CD4-positive, alpha-beta T cell (primary cell): ENCODE measurements around the gene EGFL8. TPM values are rescaled to one million over a fixed set of nuclear protein-coding genes. Genes with fewer than 3 reads are reported as not detected.
A peak's percentile ranks its signal among the peaks of the same experiment; 100 is the strongest.
"Not testable (repeated sequence)": the region's sequence is repeated elsewhere in the genome, so short reads cannot be mapped to it uniquely, and the experiment has no call there.

Experiments used
- ATAC-seq: fragments of 200-7000 bp; cut with Tn5 transposase; one replicate; pipeline ENCODE4 v1.10.0; 2022; ENCODE audit warnings: mild to moderate bottlenecking; ENCODE audit not compliant: poor library complexity
- CTCF ChIA-PET: fragments of 350-600 bp; sonication (Branson Sonifier 250); formaldehyde crosslinking; loops from one replicate; lab custom pipeline; 2021; ENCODE audit warnings: antibody characterized with exemption, inconsistent platforms; lab: Charles Lee
- POLR2A ChIA-PET: fragments of 350-600 bp; sonication (Branson Sonifier 250); formaldehyde crosslinking; loops from one replicate; lab custom pipeline; 2021; ENCODE audit warnings: antibody characterized with exemption, inconsistent platforms; lab: Charles Lee
- DNase-seq, 14 experiments: peaks; one replicate each; pipeline ENCODE4 v3.0.0-alpha.2; 2013 to 2020; ENCODE audit warnings: mixed read lengths in 2 of 14
- H3K27ac ChIP-seq, 2 donors: one replicate each; pipeline versions ENCODE4 v1.5.1 to v1.7.0; 2013; ENCODE audit warnings: low read length in 2 of 2, low read depth in 1 of 2, mild to moderate bottlenecking in 1 of 2
- H3K27me3 ChIP-seq, 2 experiments: 1 replicate in 1 of 2; 2 replicates in 1 of 2; pipeline versions ENCODE4 v1.6.1 to v1.7.0; 2013; ENCODE audit warnings: low read length in 2 of 2, control low read depth in 1 of 2, mild to moderate bottlenecking in 1 of 2, moderate library complexity in 1 of 2; ENCODE audit not compliant: insufficient read depth in 2 of 2, control insufficient read depth in 1 of 2
- H3K36me3 ChIP-seq: one replicate; pipeline ENCODE4 v1.6.1; 2013; ENCODE audit warnings: low read length, control low read depth; ENCODE audit not compliant: insufficient read depth
- H3K4me1 ChIP-seq: one replicate; pipeline ENCODE4 v1.6.1; 2013; ENCODE audit warnings: low read length, control low read depth; ENCODE audit not compliant: insufficient read depth
- H3K4me3 ChIP-seq: one replicate; pipeline ENCODE4 v1.5.1; 2013; ENCODE audit warnings: mild to moderate bottlenecking, low read length, moderate library complexity
- H3K9me3 ChIP-seq, 2 experiments: 1 replicate in 1 of 2; 2 replicates in 1 of 2; pipeline versions ENCODE4 v1.6.1 to v1.7.0; 2013; ENCODE audit warnings: low read length in 2 of 2, mild to moderate bottlenecking in 2 of 2, control low read depth in 1 of 2, moderate library complexity in 1 of 2; ENCODE audit not compliant: control insufficient read depth in 1 of 2, insufficient read depth in 1 of 2
- H3K27ac Mint-ChIP-seq: one replicate; pipeline ENCODE4 v1.8.0; 2020; ENCODE audit warnings: mixed read lengths
- H3K27me3 Mint-ChIP-seq: one replicate; pipeline ENCODE4 v1.8.0; 2021; ENCODE audit warnings: mixed read lengths
- H3K36me3 Mint-ChIP-seq: one replicate; pipeline ENCODE4 v1.8.0; 2021; ENCODE audit warnings: low read depth, mixed read lengths
- H3K4me1 Mint-ChIP-seq: one replicate; pipeline ENCODE4 v1.8.0; 2021; ENCODE audit warnings: low read depth, mixed read lengths
- H3K4me3 Mint-ChIP-seq: one replicate; pipeline ENCODE4 v1.8.0; 2020; ENCODE audit warnings: mild to moderate bottlenecking, mixed read lengths
- H3K9me3 Mint-ChIP-seq: one replicate; pipeline ENCODE4 v1.8.0; 2020; ENCODE audit warnings: mixed read lengths
- intact Hi-C, 2 experiments: fragments of 100-400 bp; cut with DNase I in 1 of 2; cut with micrococcal nuclease in 1 of 2; formaldehyde crosslinking; loops; one replicate each; pipeline versions ENCODE4 v1.15.1 to v1.9.0; 2023 to 2025; cut with DNase I, micrococcal nuclease
- total RNA-seq, 174 experiments: library from RNA in 2 of 174; stranded (reverse) in 2 of 174; gene quantifications; one replicate each; pipeline ENCODE4 v1.2.3 and lab custom pipeline; 2021 to 2026
- TF ChIP-seq, protein P1 (sequence below): fragments of 200-600 bp; IDR thresholded peaks from one replicate; pipeline ENCODE4 v1.8.0; 2022; ENCODE audit warnings: antibody characterized with exemption, mild to moderate bottlenecking

EGFL8 gene
- total RNA-seq, 2 experiments from 2014 or later: 13.1 to 13.8 TPM

GRCh38 chr6:32190911-32191677 lies 26.7 kb downstream of the EGFL8 start:
- DNase-seq (peak in 1 of 14 experiments; percentile 33), ATAC-seq (no peak)
- Mint-ChIP-seq H3K27me3 (no peaks in the 10 kb centered on the region), H3K4me3 (peak overlapping the region; percentile 99), H3K9me3 (no peaks in the 10 kb centered on the region), H3K27ac (peak overlapping the region; percentile 96), H3K4me1 (peaks cover 70% of the 10 kb centered on the region), H3K36me3 (peaks cover 72% of the 10 kb centered on the region)
- peaks cover 37% of the 10 kb centered on the region for H3K36me3 ChIP-seq
- H3K9me3 ChIP-seq: no peaks in the 10 kb centered on the region
- peaks cover 74% of the 10 kb centered on the region for H3K4me1 ChIP-seq
- H3K4me3 ChIP-seq: peak overlapping the region; percentile 96
- H3K27ac ChIP-seq: peak overlapping the region; percentile 93
- TF ChIP-seq, protein P1, sequence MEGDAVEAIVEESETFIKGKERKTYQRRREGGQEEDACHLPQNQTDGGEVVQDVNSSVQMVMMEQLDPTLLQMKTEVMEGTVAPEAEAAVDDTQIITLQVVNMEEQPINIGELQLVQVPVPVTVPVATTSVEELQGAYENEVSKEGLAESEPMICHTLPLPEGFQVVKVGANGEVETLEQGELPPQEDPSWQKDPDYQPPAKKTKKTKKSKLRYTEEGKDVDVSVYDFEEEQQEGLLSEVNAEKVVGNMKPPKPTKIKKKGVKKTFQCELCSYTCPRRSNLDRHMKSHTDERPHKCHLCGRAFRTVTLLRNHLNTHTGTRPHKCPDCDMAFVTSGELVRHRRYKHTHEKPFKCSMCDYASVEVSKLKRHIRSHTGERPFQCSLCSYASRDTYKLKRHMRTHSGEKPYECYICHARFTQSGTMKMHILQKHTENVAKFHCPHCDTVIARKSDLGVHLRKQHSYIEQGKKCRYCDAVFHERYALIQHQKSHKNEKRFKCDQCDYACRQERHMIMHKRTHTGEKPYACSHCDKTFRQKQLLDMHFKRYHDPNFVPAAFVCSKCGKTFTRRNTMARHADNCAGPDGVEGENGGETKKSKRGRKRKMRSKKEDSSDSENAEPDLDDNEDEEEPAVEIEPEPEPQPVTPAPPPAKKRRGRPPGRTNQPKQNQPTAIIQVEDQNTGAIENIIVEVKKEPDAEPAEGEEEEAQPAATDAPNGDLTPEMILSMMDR: no peak
- intact Hi-C loops: loop anchor here (1.0 to 10.0 kb wide), 6 partner anchors 13 to 1976 kb away; partner anchors contain the start of genes AGPAT1 (in 1 of the 2), C6orf47 (in 1 of the 2), CSNK2B (in 1 of the 2) and EHMT2 (in 1 of the 2)
- ChIA-PET CTCF (no interaction called here), POLR2A (interaction anchor here (0.8 to 12.1 kb wide), 7 partner anchors 12 to 780 kb away, joined by 3 to 242 read pairs (median 8); partner anchors contain the start of genes AGPAT1, ATF6B, FKBPL and PSMB9)
- no peaks in the 10 kb centered on the region for H3K27me3 ChIP-seq

GRCh38 chr6:32191696-32192607 lies 27.6 kb downstream of the EGFL8 start:
- intact Hi-C loops: loop anchor here (1.0 to 10.0 kb wide), 6 partner anchors 16 to 1977 kb away; partner anchors contain the start of genes AGPAT1 (in 1 of the 2), C6orf47 (in 1 of the 2), CSNK2B (in 1 of the 2) and EHMT2 (in 1 of the 2)
- no peaks in the 10 kb centered on the region for H3K9me3 ChIP-seq
- TF ChIP-seq, protein P1: no peak
- peaks cover 74% of the 10 kb centered on the region for H3K4me1 ChIP-seq
- H3K36me3 ChIP-seq: peaks cover 29% of the 10 kb centered on the region
- H3K4me1 Mint-ChIP-seq: peaks cover 70% of the 10 kb centered on the region
- peak overlapping the region; percentile 96 for H3K27ac Mint-ChIP-seq
- H3K27ac ChIP-seq: peak overlapping the region; percentile 93
- H3K4me3 Mint-ChIP-seq: peak overlapping the region; percentile 99
- H3K4me3 ChIP-seq: peak overlapping the region; percentile 96
- ChIA-PET CTCF (no interaction called here), POLR2A (interaction anchor here (0.5 to 12.1 kb wide), 15 partner anchors 13 to 1576 kb away, joined by 3 to 242 read pairs (median 5); partner anchors contain the start of genes AGPAT1, ATF6B, DXO and EGFL8)
- H3K27me3 ChIP-seq: no peaks in the 10 kb centered on the region
- peaks cover 63% of the 10 kb centered on the region for H3K36me3 Mint-ChIP-seq
- DNase-seq (peak in 3 of 14 experiments; percentile 51 to 70 (median 62)), ATAC-seq (no peak)
- H3K9me3 Mint-ChIP-seq: no peaks in the 10 kb centered on the region
- H3K27me3 Mint-ChIP-seq: no peaks in the 10 kb centered on the region

DNA sequence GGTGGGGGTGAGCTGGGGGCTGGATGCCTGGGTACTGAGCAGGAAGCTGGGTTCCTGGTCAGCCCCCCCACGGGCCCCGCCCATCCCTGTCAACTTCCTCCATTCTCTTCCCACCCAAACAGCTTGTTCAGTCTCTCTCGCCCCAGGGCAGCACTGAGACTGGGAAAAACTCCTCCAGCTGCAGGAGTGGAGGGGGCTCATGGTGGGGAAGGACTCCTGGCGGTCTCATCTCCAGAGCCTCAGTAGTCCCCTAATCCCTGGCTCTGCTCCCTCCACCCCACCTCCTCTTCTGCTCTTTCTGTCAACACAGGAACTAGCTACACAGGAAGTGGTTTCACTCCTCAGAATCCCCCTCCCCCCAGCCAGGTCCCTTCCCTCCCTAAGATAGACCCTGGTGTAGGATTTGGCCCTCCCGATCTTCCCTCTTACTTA lies 28.2 kb downstream of the EGFL8 start, which contains the start of gene GPSM3:
TSS of gene GPSM3 (minus strand) at position 36 of the 432 bp plus-strand sequence. CDS start 130 bp downstream, outside the sequence.
- H3K9me3 Mint-ChIP-seq: no peaks in the 10 kb centered on the region
- intact Hi-C loops: loop anchor here (2.0 to 10.0 kb wide), 5 partner anchors 45 to 1978 kb away; partner anchors contain the start of genes C6orf47 (in 1 of the 2), CSNK2B (in 1 of the 2), EHMT2 (in 1 of the 2) and GPANK1 (in 1 of the 2)
- no peaks in the 10 kb centered on the region for H3K27me3 Mint-ChIP-seq
- H3K27ac Mint-ChIP-seq: peak within 1 kb of the TSS; percentile 96
- CTCF ChIA-PET: no interaction called here
- Histone ChIP-seq H3K27me3 (no peaks in the 10 kb centered on the region), H3K4me1 (peaks cover 71% of the 10 kb centered on the region), H3K4me3 (peak within 1 kb of the TSS; percentile 96), H3K36me3 (peaks cover 22% of the 10 kb centered on the region), H3K9me3 (no peaks in the 10 kb centered on the region), H3K27ac (peak within 1 kb of the TSS; percentile 93)
- TF ChIP-seq, protein P1: no peak
- POLR2A ChIA-PET: interaction anchor here (0.5 to 12.1 kb wide), 16 partner anchors 12 to 1577 kb away, joined by 3 to 242 read pairs (median 4); partner anchors contain the start of genes AGPAT1, ATF6B, DXO and EGFL8
- H3K36me3 Mint-ChIP-seq: peaks cover 57% of the 10 kb centered on the region
- H3K4me3 Mint-ChIP-seq: peak within 1 kb of the TSS; percentile 99
- ATAC-seq: peak; percentile 10
- peaks cover 65% of the 10 kb centered on the region for H3K4me1 Mint-ChIP-seq
- DNase-seq: peak in 13 of 14 experiments; percentile 36 to 83 (median 62)

DNA sequence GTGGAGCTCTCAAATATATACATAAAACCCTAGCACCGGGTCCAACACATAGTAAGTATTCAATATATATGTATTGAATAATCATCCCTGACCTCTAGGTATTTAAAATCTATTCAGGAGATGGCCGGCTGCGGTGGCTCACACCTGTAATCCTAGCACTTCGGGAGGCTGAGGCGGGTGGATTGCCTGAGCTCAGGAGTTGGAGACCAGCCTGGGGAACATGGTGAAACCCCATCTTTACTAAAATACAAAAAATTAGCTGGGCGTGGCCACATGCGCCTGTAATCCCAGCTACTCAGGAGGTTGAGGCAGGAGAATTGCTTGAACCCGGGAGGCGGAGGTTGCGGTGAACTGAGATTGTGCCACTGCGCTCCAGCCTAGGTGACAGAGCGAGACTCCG lies 28.7 kb downstream of the EGFL8 start:
- H3K9me3 ChIP-seq, H3K27me3 ChIP-seq, DNase-seq, CTCF ChIA-PET, H3K9me3 Mint-ChIP-seq, ATAC-seq, H3K27me3 Mint-ChIP-seq: not testable (repeated sequence)
- Mint-ChIP-seq H3K4me1 (peaks cover 60% of the 10 kb centered on the region), H3K36me3 (peaks cover 52% of the 10 kb centered on the region), H3K4me3 (peak overlapping the region; percentile 99), H3K27ac (peak overlapping the region; percentile 96)
- POLR2A ChIA-PET: interaction anchor here (0.9 to 12.1 kb wide), 12 partner anchors 12 to 1577 kb away, joined by 3 to 242 read pairs (median 5); partner anchors contain the start of genes AGPAT1, ATF6B, DXO and FKBPL
- Histone ChIP-seq H3K4me3 (peak overlapping the region; percentile 96), H3K36me3 (peaks cover 17% of the 10 kb centered on the region), H3K27ac (peak overlapping the region; percentile 81 to 93), H3K4me1 (peaks cover 67% of the 10 kb centered on the region)
- intact Hi-C loops: loop anchor here (2.0 to 10.0 kb wide), 5 partner anchors 46 to 1978 kb away; partner anchors contain the start of genes C6orf47 (in 1 of the 2), CSNK2B (in 1 of the 2), EHMT2 (in 1 of the 2) and GPANK1 (in 1 of the 2)
